Measurements from ENCODE around the gene CRY2.

CRY2 gene

DNA sequence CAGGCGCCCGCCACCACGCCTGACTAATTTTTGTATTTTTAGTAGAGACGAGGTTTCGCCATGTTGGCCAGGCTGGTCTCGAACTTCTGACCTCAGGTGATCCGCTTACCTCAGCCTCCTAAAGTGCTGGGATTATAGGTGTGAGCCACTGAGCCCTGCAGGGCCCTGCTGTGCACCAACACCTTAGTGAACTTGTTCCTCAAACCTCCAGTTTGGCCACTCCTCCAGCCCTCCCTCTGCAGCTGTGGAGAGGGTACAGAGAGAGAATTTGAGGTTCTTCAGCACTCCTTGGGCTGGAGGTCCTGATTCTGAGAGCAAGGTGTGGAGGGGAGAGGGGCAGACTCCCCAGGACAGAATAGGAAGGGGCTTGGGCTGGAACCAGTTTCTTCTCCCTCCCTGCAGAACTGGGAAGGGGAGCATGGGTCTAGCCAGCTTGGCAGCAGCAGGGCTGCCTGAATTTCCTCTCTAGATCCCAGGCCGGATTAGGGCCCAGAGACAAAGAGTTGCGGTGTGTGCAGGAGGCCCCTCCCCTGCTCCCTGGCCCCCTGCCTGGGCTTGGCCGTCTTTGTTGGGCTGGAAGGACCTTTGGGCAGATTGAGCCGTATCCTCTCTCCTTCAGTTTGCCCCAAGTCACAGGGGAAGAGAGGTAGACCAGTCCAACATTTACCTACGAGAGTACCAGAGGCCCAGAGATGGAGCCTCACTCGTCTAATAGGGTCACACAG is 72.7 kb downstream of the CRY2 start:
- DNase-seq = no peak

DNA sequence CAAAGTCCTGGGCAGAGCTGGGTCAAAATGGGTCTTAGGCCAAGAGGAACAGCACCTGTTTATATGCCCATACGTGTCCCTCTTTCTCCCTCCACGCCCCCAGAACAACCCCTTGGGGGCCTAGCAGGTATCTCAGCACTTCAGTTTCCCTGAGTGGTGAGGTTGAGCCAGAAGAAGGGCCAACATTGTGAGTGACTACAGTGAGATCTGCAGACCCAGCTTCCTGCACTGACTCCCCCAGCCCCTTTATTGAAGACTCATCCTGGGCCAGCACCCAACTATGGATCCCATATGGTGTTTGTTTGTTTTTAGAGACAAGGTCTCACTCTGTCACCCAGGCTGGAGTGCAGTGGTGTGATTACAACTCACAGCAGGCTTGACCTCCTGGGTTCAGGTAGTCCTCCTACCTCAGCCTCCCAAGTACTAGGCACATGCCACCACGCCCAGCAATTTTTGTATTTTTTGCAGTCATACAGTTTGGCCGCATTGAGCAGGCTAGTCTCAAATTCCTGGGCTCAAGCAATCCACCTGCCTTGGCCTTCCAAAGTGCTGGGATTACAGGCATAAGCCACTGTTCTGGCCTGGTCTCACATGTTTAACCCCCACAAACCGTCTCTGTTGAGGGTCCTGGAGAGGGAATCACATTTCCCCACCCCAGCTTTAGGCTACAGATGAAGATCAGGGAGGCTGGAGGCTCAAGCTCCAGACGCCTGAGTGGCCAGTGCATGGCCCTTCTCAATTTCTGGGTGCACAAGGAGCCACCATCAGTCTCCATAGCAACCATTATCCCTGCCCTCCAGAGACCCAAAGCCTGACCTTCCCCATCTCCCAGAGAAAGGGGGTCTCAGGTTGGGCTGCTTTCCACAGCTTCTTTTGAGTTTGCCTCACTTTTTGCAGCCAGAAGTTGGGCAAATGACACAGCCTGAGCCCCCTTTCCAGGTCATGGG is 73.5 kb downstream of the CRY2 start:
- no peak for DNase-seq

DNA sequence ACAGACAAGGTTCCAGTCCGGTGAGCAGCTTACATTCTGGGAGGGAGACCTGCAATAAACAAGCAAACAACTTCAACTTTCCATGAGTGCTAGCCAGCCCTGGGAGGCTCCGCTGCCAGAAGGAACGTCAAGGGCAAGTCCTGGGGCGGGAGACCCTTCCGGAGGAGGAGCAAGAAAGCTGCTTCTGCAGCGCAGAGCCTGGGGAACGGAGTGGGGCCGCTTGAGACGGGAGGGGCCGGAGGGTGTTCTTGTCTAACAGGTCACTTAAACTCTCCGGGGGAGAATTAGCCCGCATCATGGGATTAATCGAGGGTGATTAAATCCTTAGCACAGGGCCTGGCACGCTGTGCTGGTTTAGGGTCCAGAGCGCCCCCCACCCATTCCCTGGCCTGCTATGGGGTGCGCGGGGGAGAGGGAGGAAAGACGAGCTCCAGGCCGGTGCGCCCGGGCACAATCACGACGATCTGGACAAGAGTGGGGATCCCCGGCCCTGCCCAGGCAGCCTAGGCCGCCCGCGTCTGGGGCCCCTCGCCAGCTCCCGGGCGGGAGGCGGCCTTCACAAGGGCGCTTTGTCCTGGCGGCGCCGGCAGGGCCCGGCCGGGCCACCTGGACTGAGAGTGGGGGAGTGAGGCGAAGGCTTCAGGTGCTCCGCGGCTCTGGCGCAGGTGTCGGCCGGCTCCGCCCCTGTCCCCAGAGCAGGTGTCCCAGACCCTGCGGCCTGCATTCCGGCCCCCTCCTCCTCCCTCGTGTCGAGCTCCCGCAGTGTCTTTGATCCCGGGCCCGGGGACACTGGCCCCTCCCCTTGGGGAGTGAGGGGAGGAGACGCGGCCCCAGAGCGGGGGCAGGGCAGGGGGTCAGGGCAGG is 74.5 kb downstream of the CRY2 start:
- peak; percentile 76 for DNase-seq

DNA sequence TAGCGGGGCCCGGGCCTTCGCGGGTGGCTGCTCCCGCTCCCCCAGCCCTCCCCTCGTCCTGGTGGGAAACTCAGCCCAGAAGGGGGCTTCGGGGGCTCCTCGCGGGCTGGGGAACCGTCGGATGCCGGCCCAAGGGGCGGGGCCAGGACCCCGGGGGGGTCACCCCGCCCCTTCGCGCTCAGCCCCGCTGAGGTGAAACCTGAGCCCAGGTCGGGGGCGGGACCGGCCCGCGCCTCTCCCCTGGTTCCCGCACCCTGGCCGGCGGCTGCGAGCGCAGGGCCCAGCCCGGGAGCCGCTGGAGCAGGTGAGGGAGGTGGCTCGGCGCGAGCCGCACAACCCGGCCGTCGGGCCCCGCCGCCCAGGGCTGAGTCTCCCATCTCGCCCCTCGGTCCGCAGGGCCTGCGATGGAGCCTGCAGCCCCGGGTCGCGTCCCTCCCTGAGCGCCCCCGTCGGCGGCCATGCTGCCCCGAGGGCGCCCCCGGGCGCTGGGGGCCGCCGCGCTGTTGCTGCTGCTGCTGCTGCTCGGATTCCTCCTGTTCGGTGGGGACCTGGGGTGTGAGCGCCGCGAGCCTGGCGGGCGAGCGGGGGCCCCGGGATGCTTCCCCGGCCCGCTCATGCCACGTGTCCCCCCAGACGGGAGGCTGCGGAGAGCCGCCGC is 75.3 kb downstream of the CRY2 start, which contains the start of gene LARGE2:
Gene LARGE2, plus strand, starts transcription at position 232 of the 658 bp plus-strand sequence. Its CDS starts 227 bp downstream, at position 459.
- DNase-seq = peak; percentile 60

DNA sequence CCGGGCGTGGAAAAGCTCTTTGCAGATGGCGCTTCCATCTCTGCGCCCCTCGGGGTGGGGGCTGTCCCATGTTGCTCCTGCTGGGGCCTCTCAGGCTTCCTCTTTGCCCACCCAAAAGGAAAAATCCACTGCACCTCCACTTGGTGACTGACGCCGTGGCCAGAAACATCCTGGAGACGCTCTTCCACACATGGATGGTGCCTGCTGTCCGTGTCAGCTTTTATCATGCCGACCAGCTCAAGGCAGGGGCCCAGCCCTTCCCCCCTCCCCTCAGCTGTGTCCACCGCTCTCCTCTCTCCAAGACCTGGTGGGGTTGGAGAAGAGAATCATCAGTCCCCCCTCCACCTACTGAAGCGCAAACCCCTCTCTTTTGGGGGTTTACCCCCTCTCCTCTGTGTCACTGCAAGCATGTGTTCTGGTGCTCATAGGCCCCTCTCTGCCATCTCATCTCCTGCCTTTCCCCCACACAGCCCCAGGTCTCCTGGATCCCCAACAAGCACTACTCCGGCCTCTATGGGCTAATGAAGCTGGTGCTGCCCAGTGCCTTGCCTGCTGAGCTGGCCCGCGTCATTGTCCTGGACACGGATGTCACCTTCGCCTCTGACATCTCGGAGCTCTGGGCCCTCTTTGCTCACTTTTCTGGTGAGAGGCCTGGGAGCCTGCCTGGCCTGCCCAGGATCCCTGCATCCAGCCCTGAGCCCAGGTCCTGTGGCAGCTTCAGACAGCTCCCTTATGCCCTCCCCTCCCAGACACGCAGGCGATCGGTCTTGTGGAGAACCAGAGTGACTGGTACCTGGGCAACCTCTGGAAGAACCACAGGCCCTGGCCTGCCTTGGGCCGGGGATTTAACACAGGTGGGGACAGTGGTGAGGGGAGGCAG is 77.0 kb downstream of the CRY2 start:
- no peak for DNase-seq

DNA sequence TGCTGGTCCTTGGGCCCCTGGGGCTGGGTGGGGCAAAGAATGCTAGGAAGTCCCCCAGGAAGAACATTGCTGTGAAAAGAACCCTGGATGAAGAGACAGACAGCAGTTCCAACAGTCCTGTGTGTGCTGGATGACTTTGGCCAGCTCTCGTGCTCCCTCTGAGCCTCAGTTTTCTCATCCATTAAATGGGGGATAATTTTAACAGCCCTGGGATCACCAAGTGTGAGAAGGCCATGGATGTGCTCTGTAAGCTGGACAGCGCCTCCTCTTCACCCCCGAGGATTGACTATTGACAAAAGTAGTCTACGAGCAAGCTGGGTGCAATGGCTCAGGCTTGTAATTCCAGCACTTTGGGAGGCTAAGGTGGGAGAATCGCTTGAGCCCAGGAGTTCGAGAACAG is 77.7 kb downstream of the CRY2 start:
- no peak for DNase-seq

DNA sequence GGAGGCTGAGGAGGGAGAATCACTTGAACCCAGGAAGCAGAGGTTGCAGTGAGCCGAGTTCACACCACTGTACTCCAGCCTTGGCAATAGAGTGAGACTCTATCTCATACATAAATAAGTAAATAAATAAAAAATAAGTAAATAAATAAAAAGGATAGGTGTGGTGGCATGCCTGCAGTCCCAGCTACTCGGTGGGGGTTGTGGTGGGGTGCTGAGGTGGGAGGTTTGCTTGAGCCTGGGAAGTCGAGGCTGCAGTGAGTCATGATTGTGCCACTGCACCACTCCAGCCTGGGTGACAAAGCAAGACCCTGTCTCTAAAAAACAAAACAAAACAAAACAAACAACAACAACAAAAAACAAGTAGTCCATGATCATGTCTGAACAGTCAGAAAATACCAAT is 78.3 kb downstream of the CRY2 start:
- no peak for DNase-seq

DNA sequence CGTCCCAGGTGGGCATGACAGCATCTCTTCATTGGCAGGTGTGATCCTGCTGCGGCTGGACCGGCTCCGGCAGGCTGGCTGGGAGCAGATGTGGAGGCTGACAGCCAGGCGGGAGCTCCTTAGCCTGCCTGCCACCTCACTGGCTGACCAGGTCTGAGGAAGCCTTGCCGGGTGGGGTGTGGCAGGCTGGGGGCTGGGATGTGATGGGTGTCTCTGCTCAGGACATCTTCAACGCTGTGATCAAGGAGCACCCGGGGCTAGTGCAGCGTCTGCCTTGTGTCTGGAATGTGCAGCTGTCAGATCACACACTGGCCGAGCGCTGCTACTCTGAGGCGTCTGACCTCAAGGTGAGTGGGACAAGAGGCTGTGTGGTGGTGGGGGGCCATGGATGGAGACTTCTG is 78.7 kb downstream of the CRY2 start:
- no peak for DNase-seq

DNA sequence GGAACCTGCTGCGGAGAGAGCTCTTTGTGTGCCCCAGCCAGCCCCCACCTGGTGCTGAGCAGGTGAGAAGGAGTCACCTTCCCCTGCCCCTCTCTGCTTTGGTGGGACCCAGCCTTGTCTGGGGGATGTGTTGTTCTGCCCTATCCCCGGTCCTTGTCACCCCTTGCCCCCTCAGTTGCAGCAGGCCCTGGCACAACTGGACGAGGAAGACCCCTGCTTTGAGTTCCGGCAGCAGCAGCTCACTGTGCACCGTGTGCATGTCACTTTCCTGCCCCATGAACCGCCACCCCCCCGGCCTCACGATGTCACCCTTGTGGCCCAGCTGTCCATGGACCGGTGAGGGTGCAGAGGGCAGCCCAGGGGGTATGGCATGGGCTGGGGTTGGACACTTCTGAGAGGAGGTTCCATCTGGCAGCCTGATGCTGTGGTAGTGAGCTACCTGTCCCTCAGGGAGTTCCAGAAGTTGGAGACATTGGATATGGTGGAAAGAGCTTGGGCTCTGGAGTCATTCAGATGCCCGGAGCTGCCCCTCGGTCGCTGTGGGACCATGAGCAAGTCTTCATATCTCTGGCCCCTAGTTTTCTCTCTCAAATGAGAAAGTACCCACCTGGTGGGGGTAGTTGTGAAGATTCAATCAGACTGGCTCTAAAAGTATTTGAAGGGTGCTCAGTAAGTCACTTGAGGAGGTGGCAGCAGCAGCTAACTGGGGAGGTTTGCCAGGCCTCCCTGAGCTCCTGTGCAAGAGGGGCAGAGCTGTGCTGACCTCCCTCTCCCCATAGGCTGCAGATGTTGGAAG is 79.5 kb downstream of the CRY2 start:
- DNase-seq = no peak

DNA sequence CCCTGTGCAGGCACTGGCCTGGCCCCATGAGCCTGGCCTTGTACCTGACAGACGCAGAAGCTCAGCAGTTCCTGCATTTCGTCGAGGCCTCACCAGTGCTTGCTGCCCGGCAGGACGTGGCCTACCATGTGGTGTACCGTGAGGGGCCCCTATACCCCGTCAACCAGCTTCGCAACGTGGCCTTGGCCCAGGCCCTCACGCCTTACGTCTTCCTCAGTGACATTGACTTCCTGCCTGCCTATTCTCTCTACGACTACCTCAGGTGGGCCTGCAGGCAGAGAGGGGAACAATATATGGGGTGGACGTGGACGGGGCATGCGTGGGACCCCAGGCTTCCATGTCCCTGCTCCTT is 80.0 kb downstream of the CRY2 start:
- DNase-seq = no peak

DNA sequence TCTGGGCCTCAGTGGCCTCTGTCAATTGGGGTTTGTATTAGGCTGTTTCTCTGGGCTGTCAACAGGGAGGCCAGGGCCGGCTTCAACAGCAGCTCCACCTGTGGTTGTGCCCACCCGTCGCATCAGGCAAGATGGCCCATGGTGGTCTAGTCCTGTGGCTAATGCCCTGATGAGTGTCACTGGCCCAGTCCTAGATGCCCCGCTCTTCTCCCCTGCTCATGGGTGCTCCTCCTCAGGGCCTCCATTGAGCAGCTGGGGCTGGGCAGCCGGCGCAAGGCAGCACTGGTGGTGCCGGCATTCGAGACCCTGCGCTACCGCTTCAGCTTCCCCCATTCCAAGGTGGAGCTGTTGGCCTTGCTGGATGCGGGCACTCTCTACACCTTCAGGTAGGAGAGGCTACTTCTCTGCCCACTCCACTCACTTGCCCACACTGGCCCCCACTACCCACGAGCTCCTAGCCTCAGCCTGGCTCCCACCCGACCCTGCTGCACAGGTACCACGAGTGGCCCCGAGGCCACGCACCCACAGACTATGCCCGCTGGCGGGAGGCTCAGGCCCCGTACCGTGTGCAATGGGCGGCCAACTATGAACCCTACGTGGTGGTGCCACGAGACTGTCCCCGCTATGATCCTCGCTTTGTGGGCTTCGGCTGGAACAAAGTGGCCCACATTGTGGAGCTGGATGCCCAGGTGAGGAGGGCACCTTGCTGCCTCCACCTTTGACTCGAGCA is 80.6 kb downstream of the CRY2 start:
- DNase-seq = no peak

DNA sequence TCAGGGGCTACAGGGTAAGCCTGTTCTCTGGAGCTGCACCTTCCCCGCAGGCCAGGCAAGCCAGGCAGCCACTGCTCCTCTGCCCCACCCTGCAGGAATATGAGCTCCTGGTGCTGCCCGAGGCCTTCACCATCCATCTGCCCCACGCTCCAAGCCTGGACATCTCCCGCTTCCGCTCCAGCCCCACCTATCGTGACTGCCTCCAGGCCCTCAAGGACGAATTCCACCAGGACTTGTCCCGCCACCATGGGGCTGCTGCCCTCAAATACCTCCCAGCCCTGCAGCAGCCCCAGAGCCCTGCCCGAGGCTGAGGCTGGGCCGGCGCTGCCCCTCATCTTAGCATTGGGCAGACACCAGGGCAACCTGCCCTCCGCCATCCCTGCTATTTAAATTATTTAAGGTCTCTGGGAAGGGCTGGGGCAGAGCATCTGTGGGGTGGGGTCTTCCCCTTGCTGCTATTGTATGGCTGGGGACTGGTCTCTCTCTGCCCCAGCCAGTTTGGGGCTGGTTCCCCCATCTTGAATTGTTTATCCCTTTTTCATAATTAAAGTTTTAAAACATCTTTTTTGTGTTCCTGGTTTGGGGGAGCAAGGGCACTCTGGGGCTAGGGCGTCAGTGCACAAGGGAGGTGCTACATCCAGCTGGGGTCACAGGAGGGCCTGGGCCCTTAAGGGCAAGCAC is 81.4 kb downstream of the CRY2 start:
- no peak for DNase-seq

DNA sequence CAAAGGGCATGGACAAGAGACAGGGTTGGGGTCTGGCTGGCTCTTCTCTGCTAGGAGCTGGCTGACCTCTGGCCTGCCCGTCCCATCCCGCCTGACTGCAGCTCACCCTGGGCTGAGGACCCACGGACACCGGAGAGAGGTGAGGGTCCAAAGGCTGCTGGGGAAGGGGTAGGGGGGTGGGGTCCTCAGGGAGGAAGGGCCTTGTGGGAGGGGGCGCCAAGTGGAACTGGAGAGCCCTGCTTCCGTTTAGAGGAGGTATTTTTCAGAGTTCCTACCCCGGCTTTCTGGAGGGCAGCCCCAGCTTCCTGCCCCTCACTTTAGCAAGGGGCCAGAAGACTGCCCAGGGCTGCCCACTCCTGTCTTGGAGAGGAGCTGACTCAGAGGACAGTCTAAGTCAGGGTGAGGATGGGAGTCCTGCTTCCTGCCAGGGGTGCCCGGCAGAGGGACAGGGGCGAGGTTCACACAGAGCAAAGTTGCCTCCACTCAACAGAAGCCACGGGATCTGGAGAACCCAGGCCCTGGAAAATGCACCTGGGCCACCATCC is 82.3 kb downstream of the CRY2 start:
- no peak for DNase-seq

DNA sequence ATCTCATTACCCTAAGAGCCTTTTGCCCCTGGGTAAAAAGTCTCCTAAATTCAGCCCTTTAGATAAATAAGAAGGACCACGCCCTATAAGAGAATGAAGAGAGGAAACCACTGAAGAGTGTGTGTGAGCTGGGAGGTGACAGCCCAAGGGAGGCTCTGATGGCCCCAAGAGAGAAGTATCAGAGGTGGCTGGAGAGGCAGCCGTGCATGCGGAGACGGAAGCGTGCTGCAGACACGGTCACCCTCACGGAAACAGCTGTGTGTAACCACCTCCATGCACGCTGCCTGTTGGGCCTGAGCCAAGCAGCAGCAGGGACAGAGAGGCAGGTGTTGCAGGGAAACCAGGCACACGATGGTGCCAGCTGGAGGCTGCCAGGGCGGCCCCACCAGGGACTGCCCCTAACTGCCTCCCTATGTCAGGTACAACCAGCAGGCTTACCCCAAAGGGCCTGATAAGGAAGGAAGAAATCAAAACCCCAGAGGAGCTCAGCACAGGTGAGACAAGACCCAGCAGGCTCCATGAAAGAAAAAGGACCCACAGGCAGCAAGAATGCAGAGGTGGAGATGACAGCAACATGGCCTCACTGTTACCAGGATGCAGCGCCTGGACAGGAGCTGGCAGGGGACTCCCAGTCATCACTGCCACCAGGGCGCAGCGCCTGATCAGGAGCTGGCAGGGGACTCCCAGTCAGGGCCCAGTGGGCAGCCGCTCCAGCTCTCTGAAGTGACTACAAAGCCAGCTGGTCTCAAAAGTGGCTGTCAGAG is 82.9 kb downstream of the CRY2 start:
- DNase-seq = peak; percentile 85

DNA sequence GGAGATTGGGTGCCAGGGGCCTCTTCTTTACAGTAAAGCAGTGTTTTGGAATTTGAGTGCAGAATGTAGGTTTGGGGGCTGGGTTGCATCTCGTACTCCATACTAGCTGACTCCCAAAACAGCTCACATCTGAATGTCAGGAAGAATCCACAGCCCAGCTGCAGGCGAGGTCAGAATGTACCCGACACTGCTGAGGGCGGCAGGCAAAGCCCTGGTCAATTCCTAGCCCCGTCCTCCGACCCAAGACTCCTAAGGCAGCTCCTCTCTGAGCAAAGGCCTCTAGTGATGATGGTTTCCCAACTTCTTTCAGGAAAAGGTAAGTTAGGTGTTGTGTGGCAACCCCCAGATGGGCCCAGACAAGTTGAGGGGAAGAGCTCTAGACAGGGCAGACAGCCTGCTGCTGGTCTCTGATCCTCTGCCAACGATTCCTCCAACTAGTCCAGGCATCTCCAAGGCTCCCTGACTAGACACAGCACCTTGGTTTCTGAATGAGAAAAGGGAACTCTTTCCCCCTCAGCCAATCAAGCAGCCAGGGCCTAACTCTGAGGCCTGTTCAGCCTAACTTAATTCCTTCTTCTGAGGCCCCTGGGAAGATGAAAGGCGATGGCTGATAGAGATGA is 83.8 kb downstream of the CRY2 start:
- peak; percentile 22 for DNase-seq

DNA sequence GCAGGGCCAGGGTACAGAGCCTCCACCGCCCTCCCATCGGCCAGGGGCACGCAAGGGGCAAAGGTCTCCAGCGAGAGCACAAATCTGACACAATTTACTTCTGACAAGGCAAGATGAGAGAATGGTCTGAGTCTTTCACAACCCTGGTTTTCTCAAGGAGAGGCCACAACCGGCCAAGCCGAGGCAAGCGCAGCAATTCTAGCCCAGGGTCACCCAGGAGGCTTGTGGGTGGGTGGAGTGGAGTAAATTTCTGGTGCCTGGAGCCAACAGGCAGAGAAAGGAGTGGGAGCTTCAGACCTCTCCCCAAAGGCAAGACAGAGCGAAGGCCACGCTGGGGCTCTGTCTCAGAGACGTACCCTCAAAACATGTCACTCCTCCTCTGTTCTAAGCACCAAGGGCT is 84.5 kb downstream of the CRY2 start:
- DNase-seq = no peak

DNA sequence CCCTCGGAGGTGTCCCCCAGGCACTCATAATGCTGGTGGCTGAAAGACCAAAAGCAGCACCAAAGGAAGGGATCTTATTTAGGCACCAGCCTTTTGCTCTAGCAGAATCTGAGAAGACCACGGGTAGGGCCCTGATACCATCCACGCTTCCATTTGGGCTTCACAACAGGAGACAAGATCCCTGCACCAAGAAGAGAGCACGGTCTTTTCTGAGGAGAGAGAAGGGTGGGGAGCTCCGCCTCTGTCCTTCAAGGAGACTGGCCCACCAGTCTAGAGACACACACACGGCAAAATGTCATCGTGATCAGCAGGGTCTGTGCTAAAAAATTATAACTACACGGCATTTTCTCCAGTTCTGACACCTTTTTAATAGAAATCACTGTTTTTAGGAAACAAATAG is 84.9 kb downstream of the CRY2 start:
- DNase-seq = no peak
